RWPE2 (cell line): ENCODE measurements around the gene DENND5A.
"Not testable (repeated sequence)": the region's sequence is repeated elsewhere in the genome, so short reads cannot be mapped to it uniquely, and the experiment has no call there.

ENCODE experiments used
- ATAC-seq: fragments of 200-7000 bp; cut with Tn5 transposase; 3 replicates; pipeline ENCODE4 v1.9.1; 2021; ENCODE audit warnings: low read depth
- DNase-seq: peaks from one replicate; pipeline ENCODE4 v3.0.0-alpha.2; 2020; ENCODE audit warnings: low spot score
- H3K27ac ChIP-seq: fragments of 450-650 bp; 2 replicates; pipeline ENCODE4 v1.5.1; 2017; ENCODE audit warnings: mild to moderate bottlenecking; ENCODE audit not compliant: poor library complexity, severe bottlenecking
- H3K27me3 ChIP-seq: fragments of 250-450 bp; sonication (Bioruptor Pico); 2 replicates; pipeline ENCODE4 v1.5.1; 2021; ENCODE audit warnings: mild to moderate bottlenecking, moderate library complexity; ENCODE audit not compliant: insufficient read depth, poor library complexity, severe bottlenecking
- H3K36me3 ChIP-seq: fragments of 250-450 bp; sonication (Bioruptor Pico); 2 replicates; pipeline ENCODE4 v1.5.1; 2020; ENCODE audit warnings: low read depth, mild to moderate bottlenecking, moderate library complexity
- H3K4me1 ChIP-seq: fragments of 250-450 bp; sonication (Bioruptor Pico); 2 replicates; pipeline ENCODE4 v1.5.1; 2021; ENCODE audit warnings: mild to moderate bottlenecking, moderate library complexity; ENCODE audit not compliant: insufficient read depth, poor library complexity, severe bottlenecking
- H3K4me3 ChIP-seq: fragments of 250-450 bp; sonication (Bioruptor Pico); 2 replicates; pipeline ENCODE4 v1.5.1; 2021; ENCODE audit warnings: mild to moderate bottlenecking, moderate library complexity; ENCODE audit not compliant: severe bottlenecking
- H3K9me3 ChIP-seq: fragments of 250-450 bp; sonication (Bioruptor Pico); 2 replicates; pipeline ENCODE4 v1.5.1; 2021; ENCODE audit warnings: mild to moderate bottlenecking, moderate library complexity; ENCODE audit not compliant: severe bottlenecking
- TF ChIP-seq, protein P1 (sequence below): fragments of 450-650 bp; IDR thresholded peaks from one replicate; pipeline ENCODE4 v1.5.1; 2017; ENCODE audit warnings: mild to moderate bottlenecking, moderate library complexity; ENCODE audit not compliant: poor library complexity, severe bottlenecking

The DENND5A gene

GRCh38 chr11:9109858-9110731 lies 155.1 kb downstream of the DENND5A start:
- ATAC-seq (no peak), DNase-seq (no peak)
- no peak overlapping the region for H3K4me3 ChIP-seq
- no peak overlapping the region for H3K27ac ChIP-seq
- no peaks in the 10 kb centered on the region for H3K27me3 ChIP-seq
- no peaks in the 10 kb centered on the region for H3K4me1 ChIP-seq
- TF ChIP-seq, protein P1, sequence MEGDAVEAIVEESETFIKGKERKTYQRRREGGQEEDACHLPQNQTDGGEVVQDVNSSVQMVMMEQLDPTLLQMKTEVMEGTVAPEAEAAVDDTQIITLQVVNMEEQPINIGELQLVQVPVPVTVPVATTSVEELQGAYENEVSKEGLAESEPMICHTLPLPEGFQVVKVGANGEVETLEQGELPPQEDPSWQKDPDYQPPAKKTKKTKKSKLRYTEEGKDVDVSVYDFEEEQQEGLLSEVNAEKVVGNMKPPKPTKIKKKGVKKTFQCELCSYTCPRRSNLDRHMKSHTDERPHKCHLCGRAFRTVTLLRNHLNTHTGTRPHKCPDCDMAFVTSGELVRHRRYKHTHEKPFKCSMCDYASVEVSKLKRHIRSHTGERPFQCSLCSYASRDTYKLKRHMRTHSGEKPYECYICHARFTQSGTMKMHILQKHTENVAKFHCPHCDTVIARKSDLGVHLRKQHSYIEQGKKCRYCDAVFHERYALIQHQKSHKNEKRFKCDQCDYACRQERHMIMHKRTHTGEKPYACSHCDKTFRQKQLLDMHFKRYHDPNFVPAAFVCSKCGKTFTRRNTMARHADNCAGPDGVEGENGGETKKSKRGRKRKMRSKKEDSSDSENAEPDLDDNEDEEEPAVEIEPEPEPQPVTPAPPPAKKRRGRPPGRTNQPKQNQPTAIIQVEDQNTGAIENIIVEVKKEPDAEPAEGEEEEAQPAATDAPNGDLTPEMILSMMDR = no peak
- H3K36me3 ChIP-seq = no peaks in the 10 kb centered on the region
- peaks cover 4% of the 10 kb centered on the region for H3K9me3 ChIP-seq

DNA sequence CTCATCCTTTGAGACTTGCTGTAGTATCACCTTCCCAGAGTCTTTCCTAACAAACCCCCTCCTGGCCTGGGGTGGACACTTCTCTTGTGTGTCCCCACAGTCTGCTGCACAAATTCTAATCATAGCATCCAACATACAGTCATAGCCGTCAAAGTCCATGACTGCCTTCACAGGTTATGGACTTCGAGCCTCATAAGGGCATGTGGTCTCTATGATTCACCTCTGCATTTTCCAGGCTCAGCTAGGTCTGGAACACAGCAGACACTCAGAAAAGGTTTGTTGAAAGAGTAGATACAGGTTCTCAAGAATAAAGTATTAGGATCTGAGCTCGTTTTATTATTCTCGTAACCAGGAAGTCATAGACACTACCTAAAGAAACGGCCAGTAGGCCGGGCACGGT lies 160.6 kb downstream of the DENND5A start:
- Histone ChIP-seq H3K4me3 (no peak overlapping the region), H3K27me3 (no peaks in the 10 kb centered on the region), H3K4me1 (no peaks in the 10 kb centered on the region), H3K36me3 (no peaks in the 10 kb centered on the region), H3K27ac (no peak overlapping the region), H3K9me3 (no peaks in the 10 kb centered on the region)
- TF ChIP-seq, protein P1 = no peak
- ATAC-seq = no peak
- DNase-seq = no peak

DNA sequence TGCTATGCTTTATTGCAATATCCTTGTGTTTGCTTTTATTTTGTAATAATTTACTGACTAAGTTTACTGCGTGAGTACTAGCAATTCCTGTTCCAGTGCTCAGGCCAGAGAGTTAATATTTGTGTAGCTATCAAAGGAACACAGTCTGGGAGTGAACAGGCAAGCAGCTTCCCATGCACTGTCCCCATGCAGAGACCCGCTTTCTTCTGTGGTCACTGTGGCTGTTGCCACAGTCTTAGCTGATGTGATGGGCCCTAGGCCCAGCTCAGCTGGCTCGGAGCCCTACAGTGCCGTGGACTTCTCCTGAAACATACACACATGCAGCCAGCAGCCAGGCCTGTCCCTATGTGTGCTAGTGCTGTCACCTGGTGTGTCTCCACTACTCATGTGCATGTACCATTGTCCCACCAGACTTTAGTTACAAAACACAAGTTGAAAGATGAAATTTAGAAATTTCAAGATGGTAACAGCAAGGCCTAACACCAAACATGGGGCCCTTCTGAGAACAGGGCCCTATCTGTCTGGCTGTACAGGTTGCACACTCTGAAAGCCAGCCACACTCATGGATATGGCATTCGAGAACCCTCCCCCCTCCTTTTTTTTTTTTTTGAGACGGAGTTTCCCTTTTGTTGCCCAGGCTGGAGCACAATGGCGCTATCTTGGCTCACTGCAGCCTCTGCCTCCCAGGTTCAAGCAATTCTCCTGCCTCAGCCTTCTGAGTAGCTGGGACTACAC lies 161.4 kb downstream of the DENND5A start:
- H3K9me3 ChIP-seq = no peaks in the 10 kb centered on the region

DNA sequence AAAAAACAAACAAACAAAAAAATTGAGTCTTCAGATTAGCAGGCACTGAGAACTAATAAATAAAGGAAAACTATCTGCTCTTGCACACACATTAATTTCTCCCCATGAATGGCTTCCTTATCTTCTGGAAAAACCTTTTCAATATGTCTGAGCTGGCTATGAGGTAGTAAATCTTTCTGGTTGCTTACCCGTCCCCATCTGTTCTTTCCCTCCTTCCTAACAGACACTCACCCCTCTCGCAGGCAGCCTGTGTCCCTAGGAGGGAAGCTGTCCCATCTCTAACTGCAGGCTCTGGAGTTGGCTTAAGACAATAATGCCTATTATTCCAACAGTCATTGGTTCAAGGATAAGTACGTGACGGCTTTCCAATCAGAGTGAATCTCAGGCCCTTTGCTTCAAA lies 165.5 kb downstream of the DENND5A start:
- no peak for ATAC-seq
- Histone ChIP-seq H3K27ac (no peak overlapping the region), H3K36me3 (no peaks in the 10 kb centered on the region), H3K4me1 (no peaks in the 10 kb centered on the region), H3K4me3 (no peak overlapping the region), H3K9me3 (no peaks in the 10 kb centered on the region), H3K27me3 (no peaks in the 10 kb centered on the region)
- TF ChIP-seq, protein P1 = no peak
- no peak for DNase-seq

More for the DNA sequence above, 161.4 kb downstream of the DENND5A start:
- no peak overlapping the region for H3K4me3 ChIP-seq
- no peak overlapping the region for H3K27ac ChIP-seq
- ATAC-seq = no peak
- TF ChIP-seq, protein P1 = no peak
- H3K36me3 ChIP-seq = no peaks in the 10 kb centered on the region
- no peak for DNase-seq
- H3K4me1 ChIP-seq = no peaks in the 10 kb centered on the region
- H3K27me3 ChIP-seq = no peaks in the 10 kb centered on the region

DNA sequence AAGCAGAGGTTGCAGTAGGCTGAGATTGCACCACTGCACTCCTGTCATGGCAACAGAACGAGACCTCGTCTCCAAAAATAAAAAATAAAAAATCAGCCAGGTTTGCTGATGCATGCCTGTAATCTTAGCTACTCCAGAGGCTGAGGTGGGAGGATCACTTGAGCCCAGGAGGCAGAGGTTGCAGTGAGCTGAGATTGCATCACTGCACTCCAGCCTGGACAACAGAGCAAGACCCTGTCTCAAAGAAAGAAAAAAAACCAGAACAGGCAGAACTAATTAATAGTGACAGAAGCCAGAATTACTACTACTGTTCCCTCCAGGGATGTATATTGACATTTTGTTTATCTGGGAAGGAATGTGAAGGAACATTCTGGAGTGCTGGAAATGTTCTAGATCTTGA lies 166.7 kb downstream of the DENND5A start:
- H3K4me1 ChIP-seq, H3K27ac ChIP-seq, ATAC-seq, H3K36me3 ChIP-seq, H3K27me3 ChIP-seq, H3K4me3 ChIP-seq, H3K9me3 ChIP-seq, DNase-seq: not testable (repeated sequence)

DNA sequence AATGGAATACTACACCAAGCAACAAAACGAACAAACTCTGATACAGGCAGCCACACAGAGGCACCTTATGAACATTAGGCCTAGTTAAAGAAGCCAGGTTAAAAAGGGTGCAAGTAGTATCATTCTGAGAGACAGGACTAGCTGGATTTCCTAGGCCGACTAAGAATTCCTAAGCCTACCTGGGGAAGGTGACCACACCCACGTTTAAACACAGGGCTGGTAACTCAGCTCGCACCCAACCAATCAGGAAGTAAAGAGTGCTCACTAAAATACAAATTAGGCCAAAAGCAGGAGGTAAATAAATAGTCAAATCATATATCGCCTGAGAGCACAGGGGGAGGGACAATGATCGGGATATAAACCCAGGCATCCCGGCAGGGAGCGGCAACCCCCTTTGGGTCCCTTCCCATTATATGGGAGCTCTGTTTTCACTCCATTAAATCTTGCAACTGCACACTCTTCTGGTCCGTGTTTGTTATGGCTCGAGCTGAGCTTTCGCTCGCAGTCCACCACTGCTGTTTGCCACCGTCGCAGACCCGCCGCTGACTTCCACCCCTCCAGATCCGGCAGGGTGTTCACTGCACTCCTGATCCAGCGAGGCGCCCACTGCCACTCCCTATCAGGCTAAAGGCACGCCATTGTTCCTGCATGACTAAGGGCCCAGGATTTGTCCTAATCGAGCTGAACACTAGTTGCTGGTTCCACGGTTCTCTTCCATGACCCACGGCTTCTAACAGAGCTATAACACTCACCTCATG lies 167.8 kb downstream of the DENND5A start:
- H3K9me3 ChIP-seq, H3K36me3 ChIP-seq, ATAC-seq, H3K27me3 ChIP-seq, H3K4me3 ChIP-seq, H3K27ac ChIP-seq, H3K4me1 ChIP-seq, DNase-seq: not testable (repeated sequence)
